Epithelial cell of esophagus (primary cell): ENCODE data around the gene DIPK1A.

ENCODE experiments used
- DNase-seq: peaks from one replicate; pipeline ENCODE4 v3.0.0; 2010; ENCODE audit warnings: low read depth
- H3K4me3 ChIP-seq: 2 replicates; pipeline ENCODE4 v1.5.1; 2011; ENCODE audit warnings: mild to moderate bottlenecking, low read length, control low read depth
- TF ChIP-seq, protein P1 (sequence below): IDR thresholded peaks from 2 replicates; pipeline ENCODE4 v1.5.1; 2011; ENCODE audit warnings: low read depth, mild to moderate bottlenecking, low read length, control low read depth, inconsistent platforms; ENCODE audit not compliant: insufficient read depth; ENCODE audit errors: missing control alignments

Gene DIPK1A

DNA sequence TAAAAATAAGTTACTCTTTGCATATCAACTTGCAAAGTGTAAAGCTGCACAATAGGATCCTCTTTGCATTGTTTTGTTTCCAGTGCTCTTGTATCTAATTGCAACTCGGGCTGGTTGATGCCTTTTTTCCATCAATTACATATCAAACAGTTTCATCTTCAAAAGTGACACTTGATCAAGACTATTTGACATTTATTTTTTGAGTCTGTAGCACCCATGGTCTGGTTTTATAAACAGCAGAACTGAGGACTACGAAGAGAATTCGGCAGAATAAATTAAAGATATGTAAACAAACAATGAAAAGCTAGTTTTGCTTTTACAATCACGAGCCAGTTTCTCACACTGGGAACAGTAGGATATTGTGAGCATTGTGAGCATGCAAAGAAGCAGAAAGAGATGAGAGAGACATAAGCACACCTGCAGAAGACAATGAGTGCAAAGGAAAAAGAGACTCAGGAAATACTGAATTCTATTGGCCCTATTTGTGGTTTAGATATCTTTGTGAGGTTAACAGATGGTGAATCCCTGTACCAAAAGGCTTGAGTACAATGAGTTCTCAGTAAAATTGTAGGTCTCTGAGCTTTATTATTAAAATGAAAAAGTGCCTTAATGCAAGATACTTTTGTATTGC is 84.1 kb downstream of the DIPK1A start:
- TF ChIP-seq, protein P1, sequence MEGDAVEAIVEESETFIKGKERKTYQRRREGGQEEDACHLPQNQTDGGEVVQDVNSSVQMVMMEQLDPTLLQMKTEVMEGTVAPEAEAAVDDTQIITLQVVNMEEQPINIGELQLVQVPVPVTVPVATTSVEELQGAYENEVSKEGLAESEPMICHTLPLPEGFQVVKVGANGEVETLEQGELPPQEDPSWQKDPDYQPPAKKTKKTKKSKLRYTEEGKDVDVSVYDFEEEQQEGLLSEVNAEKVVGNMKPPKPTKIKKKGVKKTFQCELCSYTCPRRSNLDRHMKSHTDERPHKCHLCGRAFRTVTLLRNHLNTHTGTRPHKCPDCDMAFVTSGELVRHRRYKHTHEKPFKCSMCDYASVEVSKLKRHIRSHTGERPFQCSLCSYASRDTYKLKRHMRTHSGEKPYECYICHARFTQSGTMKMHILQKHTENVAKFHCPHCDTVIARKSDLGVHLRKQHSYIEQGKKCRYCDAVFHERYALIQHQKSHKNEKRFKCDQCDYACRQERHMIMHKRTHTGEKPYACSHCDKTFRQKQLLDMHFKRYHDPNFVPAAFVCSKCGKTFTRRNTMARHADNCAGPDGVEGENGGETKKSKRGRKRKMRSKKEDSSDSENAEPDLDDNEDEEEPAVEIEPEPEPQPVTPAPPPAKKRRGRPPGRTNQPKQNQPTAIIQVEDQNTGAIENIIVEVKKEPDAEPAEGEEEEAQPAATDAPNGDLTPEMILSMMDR = no peak
- H3K4me3 ChIP-seq = no peak overlapping the region
- DNase-seq = no peak

DNA sequence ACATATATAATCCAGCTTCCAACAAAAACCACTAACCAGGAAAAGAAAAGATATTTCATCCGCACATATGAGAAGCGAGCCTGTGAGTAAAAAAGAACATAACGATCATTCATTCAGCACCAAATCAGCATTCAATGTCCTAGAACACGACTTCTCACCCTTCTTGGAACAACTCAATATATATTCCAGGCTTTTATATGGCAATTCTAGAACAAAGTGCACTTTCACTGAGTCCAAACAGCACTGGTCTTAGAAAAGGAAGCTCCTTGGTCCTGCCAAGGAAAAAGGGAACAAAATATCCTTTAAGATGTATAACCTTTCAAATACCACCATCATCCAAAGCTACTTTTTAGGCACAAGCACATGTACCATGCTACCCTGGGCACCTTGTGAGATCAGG is 84.9 kb downstream of the DIPK1A start:
- no peak for DNase-seq
- no peak overlapping the region for H3K4me3 ChIP-seq
- TF ChIP-seq, protein P1 = no peak

DNA sequence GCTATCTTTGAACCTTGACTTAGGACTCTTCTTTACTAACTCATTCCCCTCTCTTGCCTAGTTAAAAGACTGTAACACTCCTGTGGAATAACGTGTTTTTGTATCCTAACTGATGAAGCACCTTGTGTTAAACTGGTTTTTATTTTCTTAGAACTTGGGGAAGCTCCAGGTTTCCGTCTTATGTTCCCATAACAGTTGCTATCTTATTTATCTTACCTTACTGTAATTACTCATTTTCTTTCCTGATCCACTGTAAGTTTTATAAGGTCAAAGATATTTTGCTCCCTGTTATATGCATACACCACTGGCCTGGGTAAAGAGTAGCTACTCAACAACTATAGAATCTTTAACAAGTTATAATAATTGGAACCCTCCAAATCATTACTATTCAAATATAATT is 86.3 kb downstream of the DIPK1A start:
- no peak for DNase-seq
- TF ChIP-seq, protein P1 = no peak
- H3K4me3 ChIP-seq = no peak overlapping the region

DNA sequence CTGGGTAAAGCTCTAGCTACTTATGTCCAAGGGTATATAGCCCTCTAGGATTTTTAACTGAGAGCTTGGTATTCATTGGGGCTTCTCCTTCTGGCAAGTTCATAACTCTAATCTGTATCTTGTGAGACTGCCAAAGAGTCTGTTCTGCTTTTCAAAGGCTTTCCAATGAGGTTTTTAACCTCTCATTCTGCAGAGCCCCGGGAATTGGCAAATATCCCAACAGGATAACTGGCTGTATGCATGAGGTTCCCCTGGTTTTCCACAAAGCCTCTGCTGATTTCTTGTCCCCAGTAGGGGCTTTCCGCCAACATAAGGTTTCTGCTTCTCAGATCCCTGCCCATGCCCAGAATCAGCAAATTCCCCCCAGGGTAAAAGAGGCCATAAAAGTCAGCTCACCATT is 88.5 kb downstream of the DIPK1A start:
- TF ChIP-seq, protein P1 = no peak
- no peak for DNase-seq

DNA sequence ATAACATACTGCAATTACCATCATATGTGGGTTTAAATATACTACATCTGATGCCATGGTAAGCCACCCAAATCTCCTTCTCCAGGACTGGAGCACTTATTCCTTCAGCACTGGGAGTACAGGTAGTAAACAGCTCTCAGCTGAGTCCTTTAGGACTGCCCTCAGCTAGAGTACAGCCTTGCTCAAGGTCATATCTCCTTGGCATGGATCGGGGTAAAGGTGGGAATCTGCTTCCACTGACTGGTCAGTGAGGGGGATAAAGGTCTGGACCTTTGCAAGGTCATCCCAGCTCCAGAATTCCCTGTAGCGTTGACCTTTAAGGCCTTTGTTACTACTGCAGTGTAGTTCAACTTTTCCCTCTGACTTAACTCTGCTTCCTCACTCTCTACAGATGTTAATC is 90.7 kb downstream of the DIPK1A start:
- no peak overlapping the region for H3K4me3 ChIP-seq
- TF ChIP-seq, protein P1 = no peak
- DNase-seq = no peak

More for the DNA sequence above, 88.5 kb downstream of the DIPK1A start:
- H3K4me3 ChIP-seq = no peak overlapping the region

DNA sequence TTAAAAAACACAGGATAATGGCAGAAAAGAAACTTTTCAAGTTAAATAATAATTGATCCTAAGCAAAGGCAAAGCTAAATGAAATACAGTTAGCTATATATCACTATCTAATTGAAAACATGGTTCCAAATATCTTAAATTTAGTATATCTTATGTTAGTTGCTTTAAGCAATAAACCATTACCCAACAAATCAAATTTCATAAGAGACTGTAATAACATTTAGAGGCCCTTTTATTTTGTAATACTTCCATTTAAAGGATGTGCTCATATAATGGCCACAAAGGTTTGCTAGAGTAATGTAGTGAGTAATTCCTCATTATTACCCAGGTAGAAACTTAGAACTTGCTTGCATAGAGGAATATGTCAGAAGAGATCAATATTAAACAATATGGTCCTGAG is 97.1 kb downstream of the DIPK1A start:
- TF ChIP-seq, protein P1 = no peak
- no peak for DNase-seq
- H3K4me3 ChIP-seq = no peak overlapping the region

DNA sequence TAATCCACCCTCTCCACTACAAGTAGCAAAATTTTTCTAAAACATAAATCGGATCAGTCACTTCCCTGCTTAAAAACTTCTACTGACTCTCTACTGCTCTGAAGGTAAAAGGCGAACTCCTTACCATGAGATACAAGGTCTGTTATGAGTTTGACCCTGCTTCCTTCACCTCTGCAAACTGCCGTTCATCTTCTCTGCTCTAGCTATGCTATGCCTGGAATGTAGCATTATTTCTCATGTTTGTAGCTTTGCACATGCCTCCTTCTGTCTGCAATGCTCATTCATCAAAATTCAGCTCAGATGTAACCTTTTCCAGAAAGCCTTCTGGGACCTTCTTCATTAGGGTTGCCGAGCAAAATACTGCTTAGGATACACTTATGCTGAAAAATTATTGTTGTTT is 98.7 kb downstream of the DIPK1A start:
- H3K4me3 ChIP-seq = no peak overlapping the region
- no peak for DNase-seq
- TF ChIP-seq, protein P1 = no peak
